Activated CD4-positive, alpha-beta T cell treated with anti-CD3 and anti-CD28 coated beads for 24 hours (primary cell): ENCODE data around the gene BCAS3.

Experiments
- DNase-seq, 2 donors: peaks; one replicate each; pipeline ENCODE4 v3.0.0-alpha.2; 2020; ENCODE audit warnings: low read depth in 2 of 2

Gene BCAS3

GRCh38 chr17:61155590-61156237 lies 478.1 kb downstream of the BCAS3 start:
- no peak for DNase-seq

- no peak for DNase-seq
These were observed 479.7 kb downstream of the BCAS3 start for GRCh38 chr17:61157246-61157886.

- no peak for DNase-seq
These were observed 480.7 kb downstream of the BCAS3 start for GRCh38 chr17:61158376-61158775.

GRCh38 chr17:61159221-61159814 lies 481.7 kb downstream of the BCAS3 start:
- DNase-seq: no peak

GRCh38 chr17:61160204-61160603 lies 482.6 kb downstream of the BCAS3 start:
- no peak for DNase-seq

- DNase-seq: no peak
These were observed 483.3 kb downstream of the BCAS3 start for GRCh38 chr17:61160789-61161445.

GRCh38 chr17:61161615-61162134 lies 484.0 kb downstream of the BCAS3 start:
- no peak for DNase-seq

- DNase-seq: no peak
These were observed 486.9 kb downstream of the BCAS3 start for GRCh38 chr17:61164517-61164916.

GRCh38 chr17:61167075-61167474 lies 489.4 kb downstream of the BCAS3 start:
- no peak for DNase-seq

GRCh38 chr17:61168506-61168905 lies 490.9 kb downstream of the BCAS3 start:
- no peak for DNase-seq

- no peak for DNase-seq
These were observed 496.7 kb downstream of the BCAS3 start for GRCh38 chr17:61174310-61174709.

GRCh38 chr17:61175298-61176142 lies 497.9 kb downstream of the BCAS3 start:
- DNase-seq: no peak

GRCh38 chr17:61177351-61177750 lies 499.7 kb downstream of the BCAS3 start:
- DNase-seq: no peak

- no peak for DNase-seq
These were observed 500.6 kb downstream of the BCAS3 start for GRCh38 chr17:61178284-61178683.

GRCh38 chr17:61179380-61179806 lies 501.7 kb downstream of the BCAS3 start:
- DNase-seq: no peak

- DNase-seq: no peak
These were observed 506.1 kb downstream of the BCAS3 start for GRCh38 chr17:61183793-61184192.

- no peak for DNase-seq
These were observed 507.7 kb downstream of the BCAS3 start for GRCh38 chr17:61185385-61185784.

- DNase-seq: no peak
These were observed 509.4 kb downstream of the BCAS3 start for GRCh38 chr17:61187038-61187437.

GRCh38 chr17:61188081-61188480 lies 510.4 kb downstream of the BCAS3 start:
- DNase-seq: no peak

- DNase-seq: no peak
These were observed 512.3 kb downstream of the BCAS3 start for GRCh38 chr17:61189968-61190367.

- no peak for DNase-seq
These were observed 518.7 kb downstream of the BCAS3 start for GRCh38 chr17:61196302-61196704.

GRCh38 chr17:61196799-61197198 lies 519.1 kb downstream of the BCAS3 start:
- no peak for DNase-seq
